Metanephros (tissue), 1 donor: ENCODE measurements around the gene KCNA5. TPM values are rescaled to one million over a fixed set of nuclear protein-coding genes. Genes with fewer than 3 reads are reported as not detected.

Experiments used
- total RNA-seq: library from RNA; depleted of rRNA; stranded (reverse); fragments of >200 nt; gene quantifications from one replicate; pipeline ENCODE4 v1.2.3, GENCODE V29; 2014

Gene KCNA5
- total RNA-seq = 4.6 TPM

DNA sequence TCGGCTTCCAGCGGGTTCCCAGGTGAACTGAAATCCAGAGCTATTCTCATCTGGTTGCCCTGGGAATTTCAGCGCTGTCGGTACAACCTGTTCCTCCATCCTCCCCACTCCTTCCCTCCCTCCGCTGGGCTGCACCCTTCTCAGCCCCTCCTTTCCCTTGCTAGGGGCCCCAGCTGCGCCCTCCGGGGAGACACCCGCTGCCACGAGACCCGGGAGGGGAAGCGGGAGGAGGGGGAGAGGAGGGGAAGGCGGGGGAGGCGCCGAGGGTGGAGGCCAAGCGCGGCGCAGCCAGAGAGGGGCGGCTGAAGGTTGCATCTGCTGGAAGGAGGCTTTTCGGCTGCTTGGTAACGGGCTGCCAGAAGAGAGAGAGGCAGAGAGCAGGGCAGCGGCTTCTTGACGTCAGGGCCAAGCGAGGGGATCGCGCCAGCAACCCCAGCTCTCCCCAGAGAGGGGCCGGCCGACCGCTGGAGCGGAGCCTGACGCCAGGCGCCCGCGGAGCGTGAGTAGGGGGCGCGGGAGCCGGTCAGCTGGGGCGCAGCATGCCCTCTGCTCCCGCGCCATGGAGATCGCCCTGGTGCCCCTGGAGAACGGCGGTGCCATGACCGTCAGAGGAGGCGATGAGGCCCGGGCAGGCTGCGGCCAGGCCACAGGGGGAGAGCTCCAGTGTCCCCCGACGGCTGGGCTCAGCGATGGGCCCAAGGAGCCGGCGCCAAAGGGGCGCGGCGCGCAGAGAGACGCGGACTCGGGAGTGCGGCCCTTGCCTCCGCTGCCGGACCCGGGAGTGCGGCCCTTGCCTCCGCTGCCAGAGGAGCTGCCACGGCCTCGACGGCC, at the start of gene KCNA5:
KCNA5 (plus strand) TSS at position 291 of the 831 bp plus-strand sequence; CDS start at position 560, 269 bp downstream.

Other genes with a start within 250 kb of the KCNA5 start
- 0.99 TPM for gene KCNA1, start 134.0 kb upstream of the KCNA5 start, total RNA-seq